Naive thymus-derived CD8-positive, alpha-beta T cell (primary cell): ENCODE data around the gene MAMDC2. TPM values are rescaled to one million over a fixed set of nuclear protein-coding genes. Genes with fewer than 3 reads are reported as not detected.
A peak's percentile ranks its signal among the peaks of the same experiment; 100 is the strongest.

Source experiments
- ATAC-seq, 2 donors: fragments of 150-1000 bp; cut with Tn5 transposase in 1 of 2; sonication (Bioruptor Pico), chemical (Tn5 transposase) in 1 of 2; 1 replicate in 1 of 2; 2 replicates in 1 of 2; pipeline ENCODE4 v1.10.0; 2021; ENCODE audit warnings: mild to moderate bottlenecking in 2 of 2, moderate library complexity in 2 of 2
- POLR2A ChIA-PET: fragments of 350-600 bp; sonication (Branson Sonifier 250); formaldehyde crosslinking; loops from one replicate; lab custom pipeline; 2021; ENCODE audit warnings: antibody characterized with exemption; lab: Charles Lee
- DNase-seq, 10 donors: peaks; one replicate each; pipeline versions ENCODE4 v3.0.0 to v3.0.0-alpha.2; 2020 to 2022
- H3K27ac Mint-ChIP-seq, 10 donors: one replicate each; pipeline ENCODE4 v1.8.0; 2020 to 2022; ENCODE audit warnings: mild to moderate bottlenecking in 10 of 10, mixed read lengths in 10 of 10, moderate library complexity in 4 of 10, inconsistent platforms in 1 of 10
- H3K27me3 Mint-ChIP-seq, 5 donors: one replicate each; pipeline ENCODE4 v1.8.0; 2021 to 2022; ENCODE audit warnings: mixed read lengths in 5 of 5
- H3K36me3 Mint-ChIP-seq, 3 donors: one replicate each; pipeline ENCODE4 v1.8.0; 2020 to 2022; ENCODE audit warnings: mixed read lengths in 3 of 3, mild to moderate bottlenecking in 2 of 3, inconsistent platforms in 1 of 3
- H3K4me1 Mint-ChIP-seq, 4 donors: one replicate each; pipeline ENCODE4 v1.8.0; 2021 to 2022; ENCODE audit warnings: mixed read lengths in 4 of 4
- H3K4me3 Mint-ChIP-seq, 10 donors: one replicate each; pipeline ENCODE4 v1.8.0; 2020 to 2022; ENCODE audit warnings: mild to moderate bottlenecking in 10 of 10, mixed read lengths in 10 of 10, moderate library complexity in 6 of 10, inconsistent platforms in 1 of 10
- H3K9me3 Mint-ChIP-seq, 9 donors: one replicate each; pipeline ENCODE4 v1.8.0; 2020 to 2022; ENCODE audit warnings: mixed read lengths in 9 of 9, mild to moderate bottlenecking in 3 of 9, inconsistent platforms in 1 of 9, moderate library complexity in 1 of 9
- polyA plus RNA-seq, 3 donors: library from polyadenylated mRNA; unstranded; fragments of 300-500 nt; fragmentation: Illumina TruSeq; gene quantifications; one replicate each; pipeline ENCODE4 v1.2.3, GENCODE V29; 2021
- total RNA-seq, 8 experiments: library from RNA in 2 of 8; stranded (reverse) in 2 of 8; gene quantifications; one replicate each; pipeline ENCODE4 v1.2.3 and lab custom pipeline; 2021 to 2026

The MAMDC2 gene
- total and polyA plus RNA-seq, 5 experiments from 2014 or later = 0.19 TPM; not detected in 4

GRCh38 chr9:70079417-70080037 is 35.9 kb downstream of the MAMDC2 start:
- Mint-ChIP-seq H3K27ac (no peak overlapping the region), H3K4me3 (no peak overlapping the region), H3K36me3 (no peaks in the 10 kb centered on the region), H3K4me1 (no peaks in the 10 kb centered on the region), H3K27me3 (peaks cover 0 to 38% (median 12%) of the 10 kb centered on the region in 5 donors), H3K9me3 (peaks cover 0 to 2% (median 0%) of the 10 kb centered on the region in 9 donors)
- POLR2A ChIA-PET = no interaction called here
- ATAC-seq (no peak), DNase-seq (no peak)

- DNase-seq = no peak
- peaks cover 0 to 3% (median 0%) of the 10 kb centered on the region in 9 donors for H3K9me3 Mint-ChIP-seq
- POLR2A ChIA-PET = no interaction called here
- H3K4me3 Mint-ChIP-seq = no peak overlapping the region
- H3K27me3 Mint-ChIP-seq = peaks cover 5 to 38% (median 12%) of the 10 kb centered on the region in 5 donors
- no peaks in the 10 kb centered on the region for H3K4me1 Mint-ChIP-seq
- no peak for ATAC-seq
- H3K36me3 Mint-ChIP-seq = no peaks in the 10 kb centered on the region
- H3K27ac Mint-ChIP-seq = no peak overlapping the region
These were observed 37.0 kb downstream of the MAMDC2 start for GRCh38 chr9:70080481-70081119.

- Mint-ChIP-seq H3K4me3 (no peak overlapping the region), H3K4me1 (no peaks in the 10 kb centered on the region), H3K36me3 (no peaks in the 10 kb centered on the region), H3K9me3 (peaks cover 0 to 3% (median 0%) of the 10 kb centered on the region in 9 donors), H3K27me3 (peaks cover 5 to 38% (median 12%) of the 10 kb centered on the region in 5 donors), H3K27ac (no peak overlapping the region)
- DNase-seq (no peak), ATAC-seq (no peak)
- POLR2A ChIA-PET = no interaction called here
These were observed 37.5 kb downstream of the MAMDC2 start for GRCh38 chr9:70081120-70081495.

GRCh38 chr9:70083429-70083828 is 39.8 kb downstream of the MAMDC2 start:
- H3K4me1 Mint-ChIP-seq = no peaks in the 10 kb centered on the region
- POLR2A ChIA-PET = no interaction called here
- peaks cover 7 to 48% (median 12%) of the 10 kb centered on the region in 5 donors for H3K27me3 Mint-ChIP-seq
- H3K9me3 Mint-ChIP-seq = peaks cover 0 to 3% (median 0%) of the 10 kb centered on the region in 9 donors
- no peak overlapping the region for H3K27ac Mint-ChIP-seq
- ATAC-seq (no peak), DNase-seq (no peak)
- no peak overlapping the region for H3K4me3 Mint-ChIP-seq
- H3K36me3 Mint-ChIP-seq = no peaks in the 10 kb centered on the region

- DNase-seq = no peak
- no peak overlapping the region for H3K4me3 Mint-ChIP-seq
- H3K27me3 Mint-ChIP-seq = peaks cover 7 to 45% (median 10%) of the 10 kb centered on the region in 5 donors
- no peak overlapping the region for H3K27ac Mint-ChIP-seq
- POLR2A ChIA-PET = no interaction called here
- no peak for ATAC-seq
- H3K36me3 Mint-ChIP-seq = no peaks in the 10 kb centered on the region
- H3K9me3 Mint-ChIP-seq = peaks cover 0 to 3% (median 0%) of the 10 kb centered on the region in 9 donors
- H3K4me1 Mint-ChIP-seq = no peaks in the 10 kb centered on the region
These were observed 41.6 kb downstream of the MAMDC2 start for GRCh38 chr9:70085241-70085640.

- ATAC-seq = no peak
These were observed 47.5 kb downstream of the MAMDC2 start for GRCh38 chr9:70091103-70091502.

GRCh38 chr9:70091572-70091971 is 47.9 kb downstream of the MAMDC2 start:
- H3K4me1 Mint-ChIP-seq = no peaks in the 10 kb centered on the region
- H3K27ac Mint-ChIP-seq = no peak overlapping the region
- no peak overlapping the region for H3K4me3 Mint-ChIP-seq
- ATAC-seq = no peak
- DNase-seq = no peak
- H3K36me3 Mint-ChIP-seq = peaks cover 0 to 8% (median 0%) of the 10 kb centered on the region in 3 donors
- H3K9me3 Mint-ChIP-seq = no peaks in the 10 kb centered on the region
- POLR2A ChIA-PET = no interaction called here
- peaks cover 8 to 36% (median 12%) of the 10 kb centered on the region in 5 donors for H3K27me3 Mint-ChIP-seq

More at GRCh38 chr9:70091103-70091502, 47.5 kb downstream of the MAMDC2 start:
- Mint-ChIP-seq H3K27ac (no peak overlapping the region), H3K9me3 (no peaks in the 10 kb centered on the region), H3K4me1 (no peaks in the 10 kb centered on the region), H3K36me3 (peaks cover 0 to 8% (median 0%) of the 10 kb centered on the region in 3 donors), H3K27me3 (peaks cover 6 to 36% (median 11%) of the 10 kb centered on the region in 5 donors), H3K4me3 (no peak overlapping the region)
- DNase-seq = no peak
- POLR2A ChIA-PET = no interaction called here

- H3K27me3 Mint-ChIP-seq = peaks cover 10 to 31% (median 14%) of the 10 kb centered on the region in 5 donors
- H3K36me3 Mint-ChIP-seq = peaks cover 0 to 8% (median 0%) of the 10 kb centered on the region in 3 donors
- no peaks in the 10 kb centered on the region for H3K4me1 Mint-ChIP-seq
- no peak for DNase-seq
- no peak overlapping the region for H3K27ac Mint-ChIP-seq
- ATAC-seq = no peak
- POLR2A ChIA-PET = no interaction called here
- no peaks in the 10 kb centered on the region for H3K9me3 Mint-ChIP-seq
- no peak overlapping the region for H3K4me3 Mint-ChIP-seq
These were observed 48.5 kb downstream of the MAMDC2 start for GRCh38 chr9:70092190-70092589.

- Mint-ChIP-seq H3K9me3 (no peaks in the 10 kb centered on the region), H3K4me3 (no peak overlapping the region), H3K27me3 (peaks cover 13 to 26% (median 14%) of the 10 kb centered on the region in 5 donors), H3K4me1 (no peaks in the 10 kb centered on the region), H3K27ac (no peak overlapping the region), H3K36me3 (peaks cover 0 to 8% (median 0%) of the 10 kb centered on the region in 3 donors)
- DNase-seq (no peak), ATAC-seq (no peak)
- POLR2A ChIA-PET = no interaction called here
These were observed 49.4 kb downstream of the MAMDC2 start for GRCh38 chr9:70093095-70093494.

GRCh38 chr9:70093944-70094343 is 50.3 kb downstream of the MAMDC2 start:
- Mint-ChIP-seq H3K36me3 (peaks cover 0 to 8% (median 0%) of the 10 kb centered on the region in 3 donors), H3K4me1 (no peaks in the 10 kb centered on the region), H3K27me3 (peaks cover 13 to 24% (median 14%) of the 10 kb centered on the region in 5 donors), H3K4me3 (no peak overlapping the region), H3K9me3 (no peaks in the 10 kb centered on the region), H3K27ac (no peak overlapping the region)
- POLR2A ChIA-PET = no interaction called here
- DNase-seq = no peak
- no peak for ATAC-seq

- Mint-ChIP-seq H3K36me3 (peaks cover 0 to 8% (median 0%) of the 10 kb centered on the region in 3 donors), H3K4me1 (no peaks in the 10 kb centered on the region), H3K9me3 (no peaks in the 10 kb centered on the region), H3K27ac (peak overlapping the region in 1 of 10 donors; percentile 41), H3K4me3 (no peak overlapping the region), H3K27me3 (peaks cover 10 to 22% (median 13%) of the 10 kb centered on the region in 5 donors)
- POLR2A ChIA-PET = no interaction called here
- no peak for ATAC-seq
- DNase-seq = no peak
These were observed 51.1 kb downstream of the MAMDC2 start for GRCh38 chr9:70094747-70095146.

GRCh38 chr9:70097187-70097586 is 53.5 kb downstream of the MAMDC2 start:
- Mint-ChIP-seq H3K4me1 (no peaks in the 10 kb centered on the region), H3K27me3 (peaks cover 10 to 23% (median 13%) of the 10 kb centered on the region in 5 donors), H3K4me3 (no peak overlapping the region), H3K27ac (no peak overlapping the region), H3K36me3 (peaks cover 0 to 8% (median 0%) of the 10 kb centered on the region in 3 donors), H3K9me3 (no peaks in the 10 kb centered on the region)
- no peak for DNase-seq
- no peak for ATAC-seq
- POLR2A ChIA-PET = no interaction called here

- POLR2A ChIA-PET = no interaction called here
- no peak overlapping the region for H3K4me3 Mint-ChIP-seq
- H3K36me3 Mint-ChIP-seq = peaks cover 0 to under 1% (median 0%) of the 10 kb centered on the region in 3 donors
- DNase-seq = no peak
- no peak for ATAC-seq
- H3K4me1 Mint-ChIP-seq = no peaks in the 10 kb centered on the region
- no peaks in the 10 kb centered on the region for H3K9me3 Mint-ChIP-seq
- peaks cover 6 to 13% (median 10%) of the 10 kb centered on the region in 5 donors for H3K27me3 Mint-ChIP-seq
- no peak overlapping the region for H3K27ac Mint-ChIP-seq
These were observed 56.7 kb downstream of the MAMDC2 start for GRCh38 chr9:70100362-70100761.
